Omental fat pad (tissue), 4 donors: ENCODE data around the gene BMP2K. TPM values are rescaled to one million over a fixed set of nuclear protein-coding genes. Genes with fewer than 3 reads are reported as not detected.

Experiments used
- ATAC-seq: fragments of 150-250 bp; one replicate; pipeline ENCODE4 v1.9.1; 2016; ENCODE audit warnings: mild to moderate bottlenecking, moderate library complexity; ENCODE audit not compliant: low FRiP score
- DNase-seq: peaks from one replicate; pipeline ENCODE4 v3.0.0-alpha.2; 2019; ENCODE audit warnings: low spot score
- total RNA-seq, 4 donors: library from RNA; depleted of rRNA; stranded (reverse); fragments of >200 nt; gene quantifications; one replicate each; pipeline ENCODE4 v1.1.0, GENCODE V29; 2016
- TF ChIP-seq, protein P1 (sequence below), 3 donors: fragments of 450-650 bp; IDR thresholded peaks; one replicate each; pipeline ENCODE4 v1.5.1; 2016 to 2017; ENCODE audit warnings: antibody characterized with exemption in 3 of 3, mild to moderate bottlenecking in 3 of 3, moderate library complexity in 2 of 3

The BMP2K gene
- total RNA-seq, 4 donors from 2014 or later: 33.2 to 64.1 (median 43.7) TPM

DNA sequence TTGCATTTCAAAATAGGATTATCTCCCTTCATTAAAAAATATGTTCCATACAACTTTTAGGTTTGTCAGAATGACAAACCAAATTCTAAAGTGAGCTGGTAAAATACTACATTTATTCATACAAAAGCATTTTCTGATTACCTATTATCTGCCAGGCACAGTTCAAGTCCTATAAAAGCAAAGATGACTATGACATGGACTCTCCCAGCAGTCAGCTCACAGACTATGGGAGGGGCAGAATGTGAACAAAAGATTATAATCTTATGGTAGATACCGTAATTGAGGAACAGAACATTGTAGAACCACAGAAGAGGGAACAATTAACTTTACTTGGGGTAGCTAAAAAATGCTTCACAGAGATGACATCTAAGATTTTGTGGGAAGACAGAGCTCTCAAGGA, 150.7 kb downstream of the BMP2K start:
- ATAC-seq: no peak
- TF ChIP-seq, protein P1, sequence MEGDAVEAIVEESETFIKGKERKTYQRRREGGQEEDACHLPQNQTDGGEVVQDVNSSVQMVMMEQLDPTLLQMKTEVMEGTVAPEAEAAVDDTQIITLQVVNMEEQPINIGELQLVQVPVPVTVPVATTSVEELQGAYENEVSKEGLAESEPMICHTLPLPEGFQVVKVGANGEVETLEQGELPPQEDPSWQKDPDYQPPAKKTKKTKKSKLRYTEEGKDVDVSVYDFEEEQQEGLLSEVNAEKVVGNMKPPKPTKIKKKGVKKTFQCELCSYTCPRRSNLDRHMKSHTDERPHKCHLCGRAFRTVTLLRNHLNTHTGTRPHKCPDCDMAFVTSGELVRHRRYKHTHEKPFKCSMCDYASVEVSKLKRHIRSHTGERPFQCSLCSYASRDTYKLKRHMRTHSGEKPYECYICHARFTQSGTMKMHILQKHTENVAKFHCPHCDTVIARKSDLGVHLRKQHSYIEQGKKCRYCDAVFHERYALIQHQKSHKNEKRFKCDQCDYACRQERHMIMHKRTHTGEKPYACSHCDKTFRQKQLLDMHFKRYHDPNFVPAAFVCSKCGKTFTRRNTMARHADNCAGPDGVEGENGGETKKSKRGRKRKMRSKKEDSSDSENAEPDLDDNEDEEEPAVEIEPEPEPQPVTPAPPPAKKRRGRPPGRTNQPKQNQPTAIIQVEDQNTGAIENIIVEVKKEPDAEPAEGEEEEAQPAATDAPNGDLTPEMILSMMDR (IDR thresholded peaks at IDR 0.05): no peak
- no peak for DNase-seq

DNA sequence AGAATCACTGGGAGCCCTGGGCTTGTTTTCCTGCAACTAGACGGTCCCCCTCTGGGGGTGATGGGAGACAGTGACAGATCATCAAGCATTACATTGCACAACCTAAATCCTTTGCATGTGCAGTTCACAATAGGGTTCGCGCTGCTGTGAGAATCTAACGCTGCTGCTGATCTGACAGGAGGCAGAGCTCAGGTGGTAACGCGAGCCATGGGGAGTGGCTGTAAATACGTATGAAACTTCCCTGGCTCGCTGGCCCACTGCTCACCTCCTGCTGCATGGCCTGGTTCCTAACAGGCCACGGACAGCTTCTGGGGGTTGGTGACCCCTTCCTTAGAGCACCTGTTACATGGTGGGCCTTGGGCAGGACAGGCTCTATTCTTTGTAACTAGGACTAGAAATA, 152.7 kb downstream of the BMP2K start:
- TF ChIP-seq, protein P1 (IDR thresholded peaks at IDR 0.05): no peak
- ATAC-seq: no peak
- no peak for DNase-seq

DNA sequence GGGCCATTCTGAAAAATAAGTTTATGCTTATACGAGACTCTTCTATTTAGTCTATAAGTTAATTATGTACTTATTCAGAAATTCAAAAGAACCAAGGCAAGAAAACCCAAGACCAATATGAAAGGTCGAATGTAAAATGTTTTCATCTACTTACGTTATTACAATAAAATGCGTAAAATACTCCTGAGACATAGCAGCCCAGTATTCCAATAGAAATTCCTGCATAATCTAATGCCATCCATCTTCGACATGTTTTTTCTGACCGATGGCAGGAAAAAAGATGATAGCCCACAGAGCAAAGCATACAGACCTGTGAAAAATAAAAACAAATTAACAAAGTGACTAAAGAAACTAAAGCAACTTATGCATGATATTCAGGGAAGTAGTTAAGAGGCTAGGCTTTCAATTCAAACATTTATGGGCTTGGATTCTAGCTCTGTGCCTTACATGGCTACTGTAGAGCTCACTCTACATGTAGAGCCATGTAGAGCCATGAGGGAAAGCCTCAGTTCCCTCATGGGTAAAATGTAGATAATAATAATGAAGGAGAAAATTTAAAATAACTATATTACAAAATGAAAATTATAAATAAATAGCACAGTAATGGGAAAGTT, 154.0 kb downstream of the BMP2K start:
- no peak for DNase-seq
- no peak for ATAC-seq
- TF ChIP-seq, protein P1 (IDR thresholded peaks at IDR 0.05): no peak

DNA sequence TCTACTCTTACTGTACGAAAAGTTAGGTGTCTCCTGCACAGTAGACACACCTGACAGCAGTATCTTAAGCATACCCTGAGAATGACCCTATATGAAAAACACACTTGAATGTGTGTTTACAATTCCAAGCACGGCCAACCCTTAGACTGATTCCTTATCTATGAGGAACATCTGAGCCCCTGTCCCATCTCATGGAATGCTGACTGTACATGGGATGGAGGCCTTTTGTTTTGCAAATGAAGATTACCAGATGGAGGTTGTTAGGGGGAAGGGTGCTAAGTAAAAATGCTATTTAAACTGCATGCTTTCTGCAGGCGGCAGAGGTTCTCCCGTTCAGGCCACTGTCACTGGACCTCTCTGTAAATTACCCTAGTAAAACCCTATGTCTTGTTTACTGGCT, 160.8 kb downstream of the BMP2K start:
- ATAC-seq: no peak
- no peak for DNase-seq
- TF ChIP-seq, protein P1 (IDR thresholded peaks at IDR 0.05): no peak

DNA sequence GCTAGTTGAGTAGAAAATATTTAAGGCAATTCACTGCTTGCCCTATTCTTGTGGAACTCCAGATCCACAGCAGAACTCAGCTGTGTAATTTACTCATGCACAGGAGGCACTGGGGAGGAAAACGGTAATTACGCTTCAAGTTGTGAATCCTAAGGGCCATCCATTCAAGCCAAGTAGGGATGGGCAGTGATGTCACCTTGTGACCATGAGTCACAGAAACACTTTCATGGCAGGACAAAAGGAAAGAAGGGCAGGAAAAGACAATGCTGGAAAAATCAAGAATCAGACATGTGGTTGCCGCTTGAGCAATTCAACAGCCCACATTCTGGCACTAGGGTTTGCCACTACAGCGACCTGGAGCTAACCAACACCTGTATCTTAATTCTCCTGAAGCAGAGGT, 161.7 kb downstream of the BMP2K start:
- ATAC-seq: no peak
- TF ChIP-seq, protein P1 (IDR thresholded peaks at IDR 0.05): no peak
- DNase-seq: no peak

DNA sequence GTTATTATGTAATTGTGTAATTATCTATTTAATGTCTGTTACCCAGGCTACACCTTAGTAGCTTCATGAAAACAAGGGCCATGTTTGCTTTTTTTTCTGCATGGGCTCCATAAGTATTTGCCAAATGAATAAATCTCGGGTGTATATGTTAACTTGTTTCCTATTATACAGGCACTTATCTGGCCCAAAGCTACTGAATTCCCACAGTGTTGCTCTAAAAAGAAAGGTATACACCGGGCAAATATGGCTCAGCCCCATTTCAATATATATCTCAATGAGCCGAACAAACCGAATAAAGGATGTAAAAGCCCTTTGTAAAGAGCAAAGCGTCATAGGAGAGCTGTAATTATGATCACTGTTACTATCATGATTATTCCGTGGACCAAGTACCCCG, 162.3 kb downstream of the BMP2K start:
- TF ChIP-seq, protein P1 (IDR thresholded peaks at IDR 0.05): no peak
- DNase-seq: no peak
- no peak for ATAC-seq

DNA sequence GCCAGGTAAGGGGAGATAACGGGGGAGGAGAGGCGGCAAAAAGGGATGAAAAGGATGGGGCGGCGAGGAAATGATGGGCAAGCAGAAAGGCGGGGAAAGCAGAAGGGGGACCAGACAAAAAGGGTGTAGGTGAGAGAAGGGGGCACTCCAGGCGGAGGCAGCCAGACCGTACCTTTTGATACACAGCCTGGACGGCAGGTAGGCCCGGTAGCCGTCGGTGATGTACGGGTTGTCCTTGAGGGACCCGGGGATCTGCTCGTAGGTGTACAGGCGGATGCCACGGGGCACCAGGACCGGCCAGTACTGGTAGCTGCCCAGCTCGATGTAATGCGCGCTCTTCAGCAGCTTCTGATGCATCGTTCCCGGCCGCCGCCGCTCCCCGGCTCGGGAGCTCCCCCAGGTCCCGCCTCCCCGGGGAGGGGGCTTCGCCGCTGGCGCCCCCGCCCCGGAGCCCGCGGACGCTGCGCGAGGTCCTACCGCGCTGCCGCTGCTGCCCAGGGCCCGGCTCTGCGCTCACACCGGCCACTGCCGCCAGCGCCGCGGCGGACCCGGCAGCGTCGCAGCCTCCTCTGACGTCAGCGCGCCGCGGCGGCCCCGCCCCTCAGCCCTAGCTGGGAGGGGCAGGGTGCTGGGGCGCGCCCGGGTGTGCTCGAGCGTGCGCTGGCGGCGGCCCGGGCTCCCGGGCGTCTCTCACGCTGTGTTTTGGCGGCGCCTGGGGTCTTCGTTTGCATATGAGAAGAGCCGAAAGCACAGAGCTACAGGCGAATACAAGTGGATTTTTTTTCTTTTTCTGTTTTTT, 162.9 kb downstream of the BMP2K start, which contains the start of gene PAQR3:
Gene PAQR3 (minus strand): TSS at position 571 of the 799 bp plus-strand sequence. CDS start 214 bp downstream, at position 357.
- DNase-seq (peak; percentile 54), ATAC-seq (peak; percentile 97)

More for the DNA sequence above, 162.9 kb downstream of the BMP2K start, which contains the start of gene PAQR3:
- TF ChIP-seq, protein P1 (IDR thresholded peaks at IDR 0.05): no peak
